NCI-H1092 treated with DMSO at 0.1 percent for 48 hours (cell line): ENCODE data around the gene CTU2.
"Not testable (repeated sequence)": the region's sequence is repeated elsewhere in the genome, so short reads cannot be mapped to it uniquely, and the experiment has no call there.

Experiments
- DNase-seq: peaks from one replicate; lab custom pipeline; 2025; lab: John Stamatoyannopoulos, UW

The CTU2 gene

DNA sequence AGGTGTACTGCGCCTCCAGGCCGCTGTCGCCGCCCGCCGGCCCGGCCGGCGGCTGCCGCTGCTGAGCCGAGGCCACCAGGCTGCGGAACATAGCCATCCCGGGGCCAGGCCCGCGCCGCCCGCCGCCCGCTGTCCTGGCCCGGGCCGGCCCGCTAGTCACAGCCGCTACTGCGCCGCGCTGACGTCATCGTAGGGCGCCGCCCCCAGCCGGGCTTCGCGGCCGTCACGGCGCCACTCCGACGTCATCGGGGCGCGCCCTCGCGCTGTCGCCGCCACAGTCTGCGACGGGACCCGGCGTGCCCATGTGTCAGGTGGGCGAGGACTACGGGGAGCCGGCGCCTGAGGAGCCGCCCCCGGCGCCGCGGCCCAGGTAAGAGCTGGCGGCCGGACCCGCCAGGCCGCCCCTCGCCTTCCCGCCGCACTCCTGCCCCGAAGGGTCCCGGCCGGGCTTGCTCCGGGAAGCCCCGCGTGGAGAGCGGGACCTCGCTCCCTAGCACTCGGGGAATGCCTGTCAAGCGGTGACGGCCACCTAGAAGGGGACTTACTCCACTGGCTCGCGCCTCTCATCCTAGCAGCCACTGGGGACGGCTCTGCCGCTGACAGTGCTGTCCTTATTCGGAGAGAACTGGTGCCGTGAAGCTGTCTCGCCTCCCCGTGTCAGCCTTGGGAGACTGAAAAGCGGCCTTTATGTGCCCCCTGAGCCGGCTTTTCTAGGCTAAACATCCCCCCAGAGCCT lies at the start of gene CTU2, which contains the start of gene RNF166:
Gene CTU2 (plus strand): TSS at position 275 of the 736 bp plus-strand sequence. CDS start 28 bp downstream, at position 303.
Gene RNF166 (minus strand): TSS at position 180 of the 736 bp plus-strand sequence. CDS start 83 bp downstream, at position 97.
- peak; percentile 69 for DNase-seq

DNA sequence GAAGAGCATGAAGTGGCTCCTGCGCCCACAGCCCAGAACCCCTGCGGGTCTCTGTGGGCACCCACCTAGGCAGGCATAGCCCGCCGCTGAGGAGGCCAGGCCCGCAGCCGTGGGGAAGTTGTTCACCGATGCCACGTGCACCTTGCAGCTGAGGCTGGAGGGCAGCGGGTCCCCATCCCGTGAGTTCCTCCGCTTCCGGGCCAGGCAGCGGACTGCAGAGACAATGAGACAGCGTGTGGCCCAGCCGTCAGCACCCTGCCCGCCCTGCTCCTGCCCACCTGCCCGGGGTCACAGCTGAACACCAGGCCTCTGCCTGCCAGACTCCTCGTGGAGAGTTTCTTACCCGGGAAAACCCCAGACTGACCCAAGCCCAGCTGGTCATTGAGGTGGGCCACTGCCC lies 48.9 kb upstream of the CTU2 start:
- DNase-seq: no peak

DNA sequence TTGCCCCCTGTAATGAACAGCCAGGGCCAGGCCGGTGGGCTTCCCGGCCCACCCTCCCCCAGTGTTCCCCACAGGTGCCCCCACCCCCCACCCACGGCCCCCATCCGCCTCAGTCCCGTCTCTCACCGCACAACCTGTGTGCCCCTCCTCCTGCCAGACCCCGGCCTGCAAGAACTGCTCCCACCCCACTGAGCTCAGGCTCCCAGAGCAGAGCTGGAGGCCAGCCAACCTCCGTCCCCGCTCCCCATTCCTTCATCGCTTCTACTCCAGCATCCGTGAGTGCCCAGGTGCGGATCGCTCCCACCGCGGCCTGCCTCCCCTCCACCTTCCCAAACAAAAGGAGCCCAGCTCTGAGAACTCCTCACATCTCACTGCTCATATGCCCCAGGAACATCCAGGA lies 47.6 kb upstream of the CTU2 start:
- no peak for DNase-seq

DNA sequence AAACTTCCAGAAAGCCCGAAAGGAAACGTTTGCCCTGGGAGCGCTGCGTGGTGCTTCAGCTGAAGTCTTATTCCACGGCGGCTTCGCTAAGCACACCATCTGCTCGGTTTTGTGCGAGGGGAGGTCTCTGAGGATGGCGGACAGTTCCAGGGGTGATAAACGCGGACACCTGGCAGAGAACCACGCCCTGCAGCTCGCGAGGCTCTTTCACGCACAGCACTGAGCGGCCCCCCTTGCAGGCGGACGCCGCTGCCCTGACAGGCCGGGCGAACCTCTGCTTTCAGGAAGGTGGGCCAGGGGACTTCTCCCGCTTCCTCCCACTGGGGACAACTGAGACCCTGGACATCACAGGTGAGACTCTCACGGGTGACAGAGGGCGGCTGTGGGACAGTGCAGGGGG lies 47.1 kb upstream of the CTU2 start:
- no peak for DNase-seq

DNA sequence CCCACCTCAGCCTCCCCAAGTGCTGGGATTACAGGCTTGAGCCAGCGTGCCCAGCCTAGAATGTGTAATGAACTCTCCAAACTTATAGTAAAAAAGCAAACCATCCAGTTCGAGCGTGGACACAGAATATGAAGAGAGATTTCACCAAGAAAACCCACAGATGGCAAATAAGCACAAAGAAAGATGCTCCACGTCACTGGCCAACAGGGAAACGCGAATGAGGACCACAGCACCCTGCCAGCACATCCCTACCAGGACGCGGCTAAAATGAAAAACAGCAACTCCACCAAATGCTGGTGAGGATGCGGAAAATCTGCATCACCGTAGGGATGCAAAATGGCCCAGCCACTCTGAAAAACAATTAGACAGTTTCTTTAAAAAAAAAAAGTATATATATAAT lies 44.8 kb upstream of the CTU2 start:
- no peak for DNase-seq

DNA sequence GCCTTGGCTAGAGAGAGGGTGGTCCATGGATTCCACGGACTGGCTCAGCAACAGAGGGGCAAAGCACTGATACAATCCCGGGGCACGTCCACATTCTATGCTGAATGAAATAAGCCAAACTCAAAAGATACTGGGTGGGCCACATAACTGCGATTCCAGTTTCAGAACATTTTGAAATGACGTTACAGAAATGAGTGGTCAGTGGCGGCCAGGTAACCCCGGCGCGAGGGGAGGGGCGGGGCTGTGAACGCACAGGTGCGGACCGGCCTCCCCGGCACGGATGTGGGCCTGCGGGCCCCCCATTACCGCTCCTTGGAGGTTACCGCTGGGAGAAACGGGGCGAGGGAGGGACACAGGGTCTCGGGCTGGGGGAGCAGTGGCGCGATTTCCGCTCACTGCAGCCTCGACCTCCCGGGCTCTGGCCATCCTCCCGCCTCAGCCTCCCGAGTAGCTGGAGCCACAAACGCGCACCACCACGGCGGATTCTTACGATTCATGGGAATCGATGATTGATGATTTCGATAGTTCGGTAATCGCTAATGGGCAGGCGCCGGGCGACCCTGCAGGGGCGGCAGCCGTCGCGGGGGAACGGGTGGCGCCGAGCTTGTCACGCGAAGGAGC lies 44.0 kb upstream of the CTU2 start:
- no peak for DNase-seq

DNA sequence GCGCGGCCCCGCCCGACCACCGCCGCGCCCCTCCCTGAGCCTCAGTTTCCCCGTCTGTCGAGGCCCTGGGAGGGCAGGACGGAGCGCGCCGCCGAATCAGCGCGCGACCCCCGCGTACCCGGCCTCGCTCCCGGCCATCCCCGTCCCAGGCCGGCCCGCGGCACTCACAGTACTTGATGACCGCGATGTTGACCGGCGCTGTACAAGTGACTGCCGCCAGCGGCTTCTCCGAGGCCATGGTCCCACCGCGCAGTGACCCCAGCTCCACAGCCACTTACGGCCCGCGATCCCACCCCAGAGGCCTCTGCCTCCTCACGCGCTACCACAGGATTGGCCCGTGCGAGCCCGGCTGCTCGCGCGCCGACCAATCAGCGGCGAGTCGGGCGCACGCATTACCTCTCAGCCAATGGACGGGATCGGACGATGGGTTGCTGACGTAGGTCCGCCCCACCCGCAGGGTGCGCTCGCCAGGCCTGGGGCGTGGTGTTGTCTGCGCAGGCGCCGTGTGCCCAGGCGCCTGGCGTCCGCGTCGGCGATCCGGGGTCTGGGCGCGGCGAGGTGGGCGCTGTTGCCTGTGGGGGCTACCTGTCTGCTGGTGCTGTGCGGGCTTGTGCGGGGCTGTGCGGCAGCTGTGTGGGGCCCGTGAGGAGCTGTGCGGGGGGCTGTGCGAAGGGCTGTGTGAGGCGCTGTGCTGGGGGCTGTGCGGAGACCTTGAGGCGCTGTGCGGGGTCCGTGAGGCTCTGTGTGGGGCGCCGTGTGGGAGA lies 43.3 kb upstream of the CTU2 start, which contains the start of gene MVD:
Gene MVD (minus strand): TSS at position 249 of the 764 bp plus-strand sequence. CDS start 11 bp downstream, at position 238.
- peak; percentile 97 for DNase-seq

DNA sequence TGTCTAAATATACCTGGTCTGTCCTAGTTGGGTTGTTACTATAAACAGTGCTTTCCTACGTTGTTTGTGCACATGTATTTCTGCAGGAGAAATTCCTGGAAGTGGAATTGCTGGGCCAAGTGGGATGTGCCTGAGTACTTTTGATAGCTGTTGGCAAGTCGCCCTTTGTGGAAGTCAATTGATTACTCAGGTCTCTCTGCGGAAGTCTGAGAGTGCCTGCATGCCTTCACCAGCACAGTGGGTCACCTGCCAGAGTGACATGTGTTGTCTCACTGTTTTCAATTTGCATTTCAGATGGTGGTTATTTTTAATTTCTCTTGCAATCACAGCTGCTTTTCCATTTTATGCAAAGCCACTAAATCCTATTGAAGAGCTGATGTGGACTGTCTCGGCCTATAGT lies 41.2 kb upstream of the CTU2 start:
- no peak for DNase-seq

DNA sequence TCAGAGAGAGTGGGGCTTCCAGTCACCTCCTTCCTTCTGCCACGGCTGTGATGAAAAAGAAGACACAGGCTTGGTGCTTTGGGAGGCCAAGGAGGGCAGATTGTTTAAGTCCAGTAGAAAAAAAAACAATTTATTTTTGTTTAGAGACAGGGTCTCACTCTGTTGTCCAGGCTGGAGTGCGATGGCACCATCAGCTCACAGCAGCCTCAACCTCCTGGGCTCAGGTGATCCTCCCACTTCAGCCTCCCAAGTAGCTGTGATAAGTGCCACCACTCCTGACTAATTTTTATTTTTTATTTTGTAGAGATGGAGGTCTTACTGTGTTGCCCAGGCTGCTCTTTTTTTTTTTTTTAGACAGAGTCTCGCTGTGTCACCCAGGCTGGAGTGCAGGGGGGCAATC lies 40.7 kb upstream of the CTU2 start:
- no peak for DNase-seq

DNA sequence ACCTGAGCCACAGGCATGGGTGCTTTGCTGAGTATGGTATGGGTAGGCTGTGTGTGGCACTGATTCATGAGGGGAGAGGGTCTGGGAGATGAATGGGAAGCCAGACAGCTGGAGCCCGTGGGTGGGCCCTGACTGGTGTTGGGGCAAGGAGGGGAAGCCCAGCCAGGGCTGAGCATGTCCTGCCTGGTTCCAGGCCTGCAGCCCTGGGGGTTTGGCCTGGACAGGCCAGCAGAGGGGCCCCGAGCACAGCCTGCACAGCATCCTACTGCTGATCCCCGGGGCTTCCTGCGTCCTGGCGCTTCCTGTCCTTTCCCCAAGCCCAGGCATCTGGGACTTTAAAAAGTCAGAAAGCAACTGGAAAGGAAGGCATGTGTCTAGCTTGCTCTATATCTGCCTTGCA lies 38.8 kb upstream of the CTU2 start:
- no peak for DNase-seq

DNA sequence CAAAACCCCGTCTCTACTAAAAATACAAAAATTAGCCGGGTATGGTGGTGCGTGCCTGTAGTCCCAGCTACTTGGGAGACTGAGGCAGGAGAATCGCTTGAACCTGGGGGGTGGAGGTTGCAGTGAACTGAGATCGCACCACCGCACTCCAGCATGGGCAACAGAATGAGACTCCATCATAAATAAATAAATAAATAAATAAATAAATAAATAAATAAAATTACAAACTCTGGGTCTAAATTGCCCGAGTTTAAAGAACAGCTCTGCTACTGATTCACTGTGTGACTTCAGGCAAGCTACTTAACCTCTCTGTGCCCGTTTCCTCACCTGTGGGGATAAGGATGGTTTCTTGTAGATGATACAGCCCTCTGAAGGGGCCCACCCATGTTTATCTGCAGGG lies 36.8 kb upstream of the CTU2 start:
- DNase-seq: not testable (repeated sequence)

DNA sequence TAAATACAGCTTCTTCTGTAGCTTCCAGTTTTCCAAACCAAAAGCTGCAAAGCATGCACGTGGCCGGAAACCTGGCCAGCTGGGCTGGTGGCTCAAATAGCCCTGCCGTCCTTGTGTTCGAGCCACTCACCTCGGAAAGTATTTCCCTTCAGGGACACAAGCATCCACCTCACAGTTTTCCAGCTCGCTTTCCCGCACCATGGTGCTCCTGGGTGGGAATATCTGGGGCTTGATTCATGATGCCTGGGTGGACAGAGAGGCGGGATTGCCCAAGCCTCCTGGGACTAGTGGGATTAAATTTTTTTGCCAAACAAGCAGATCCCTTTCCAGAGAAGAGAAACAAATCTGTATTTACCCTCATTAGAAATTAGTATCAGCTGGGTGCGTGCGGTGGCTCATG lies 36.3 kb upstream of the CTU2 start:
- DNase-seq: no peak

DNA sequence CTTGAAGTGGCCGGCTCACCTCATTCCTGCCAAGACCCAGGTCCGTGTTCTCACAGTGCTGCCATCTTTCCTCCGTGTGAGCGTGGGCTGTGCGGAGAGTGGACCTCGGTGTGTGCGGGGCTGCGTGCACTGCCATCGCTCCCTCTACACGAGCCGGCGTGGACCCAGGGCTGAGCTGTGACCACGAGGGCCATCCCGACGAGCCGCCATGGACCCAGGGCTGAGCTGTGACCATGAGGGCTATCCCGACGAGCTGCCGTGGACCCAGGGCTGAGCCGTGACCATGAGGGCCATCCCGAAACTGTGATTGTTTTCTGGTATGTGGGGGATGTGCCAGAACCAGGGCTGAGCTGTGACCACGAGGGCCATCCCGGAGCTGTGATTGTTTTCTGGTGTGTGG lies 34.5 kb upstream of the CTU2 start:
- DNase-seq: no peak

DNA sequence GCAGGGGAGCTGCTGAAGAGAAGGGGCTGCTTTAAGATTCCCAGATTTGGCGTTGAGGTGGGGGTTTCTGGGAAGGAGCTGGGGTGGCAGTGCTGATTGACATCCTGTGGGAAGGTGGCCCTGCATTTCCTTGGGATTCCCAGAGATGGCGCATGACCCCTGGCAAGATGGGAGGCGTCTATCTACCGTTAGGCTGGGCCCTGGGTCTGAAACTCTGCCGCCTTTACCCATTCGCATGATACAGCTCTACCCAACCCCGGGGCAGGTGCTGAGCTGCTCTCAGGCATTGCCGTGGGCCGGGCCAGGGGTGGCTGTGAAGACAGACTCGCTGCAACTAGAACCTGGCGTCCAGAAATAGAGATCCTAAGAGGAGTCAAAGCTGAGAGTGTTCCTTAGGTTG lies 33.5 kb upstream of the CTU2 start:
- no peak for DNase-seq

DNA sequence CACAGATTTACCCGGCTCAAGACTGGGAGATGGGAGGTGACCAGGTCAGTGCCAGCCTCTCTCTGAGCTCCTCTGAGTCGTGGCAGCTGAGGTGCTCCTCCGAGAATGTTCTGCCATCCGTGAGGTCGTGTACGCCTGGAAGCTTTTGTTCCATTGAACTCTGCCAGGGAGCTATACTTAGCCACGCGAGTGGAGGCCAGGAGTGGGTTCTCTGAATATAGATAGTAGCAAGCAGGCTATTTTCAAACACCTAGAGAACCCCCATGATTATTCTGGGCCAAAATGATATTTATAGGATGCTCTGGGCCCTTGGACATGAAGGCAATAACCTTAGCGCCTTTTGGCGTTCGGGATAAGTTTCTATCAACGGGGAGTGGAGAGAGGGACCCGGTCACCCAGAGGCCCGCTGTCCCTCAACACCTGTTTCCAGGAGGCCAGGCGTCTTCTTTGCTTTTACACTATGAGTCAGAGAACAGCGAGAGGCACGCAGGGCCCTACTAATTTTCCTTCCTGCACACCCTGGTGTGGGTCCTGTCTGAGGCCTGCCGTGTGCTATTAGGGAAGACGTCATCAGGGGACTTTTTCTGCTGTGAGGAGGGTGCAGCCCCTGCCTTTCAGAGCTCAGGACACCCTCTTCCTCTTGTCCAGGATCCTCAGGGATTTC lies 32.5 kb upstream of the CTU2 start:
- DNase-seq: no peak

DNA sequence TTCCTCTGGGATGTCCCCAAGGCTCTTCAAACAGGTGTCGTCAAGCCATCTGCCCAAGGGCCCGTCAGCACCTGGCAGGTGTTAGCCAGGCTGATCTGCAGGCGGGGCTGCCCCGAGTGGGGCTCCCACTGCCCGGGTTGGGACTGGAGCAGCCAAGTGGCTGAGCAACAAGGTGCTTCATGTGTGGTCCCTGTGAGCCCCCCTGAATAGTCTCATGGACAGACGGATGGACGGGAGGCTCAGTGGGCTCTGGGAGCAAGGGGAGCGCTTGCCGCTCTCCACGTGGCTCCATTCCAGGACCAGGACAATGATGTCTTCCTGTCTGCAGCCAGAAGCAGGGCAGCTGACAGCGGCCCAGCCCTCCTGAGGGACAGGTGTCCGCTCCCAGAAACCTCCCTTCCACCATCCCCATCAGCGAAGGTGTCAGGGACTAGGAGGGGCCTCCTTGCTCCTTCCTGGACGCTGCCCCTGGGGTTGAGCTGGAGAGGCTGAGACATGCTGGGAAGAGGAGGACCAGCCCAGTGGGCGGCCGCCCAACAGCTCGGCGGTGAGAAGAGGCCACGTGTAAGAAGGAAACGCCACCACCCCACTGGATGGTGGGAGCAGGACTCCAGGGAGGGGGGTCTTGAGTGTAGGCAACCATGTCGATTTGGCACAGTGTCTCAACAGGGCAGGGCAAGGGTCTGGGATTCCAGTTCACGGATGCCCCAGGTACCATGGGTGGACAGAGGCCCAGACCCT lies 29.6 kb upstream of the CTU2 start:
- no peak for DNase-seq

DNA sequence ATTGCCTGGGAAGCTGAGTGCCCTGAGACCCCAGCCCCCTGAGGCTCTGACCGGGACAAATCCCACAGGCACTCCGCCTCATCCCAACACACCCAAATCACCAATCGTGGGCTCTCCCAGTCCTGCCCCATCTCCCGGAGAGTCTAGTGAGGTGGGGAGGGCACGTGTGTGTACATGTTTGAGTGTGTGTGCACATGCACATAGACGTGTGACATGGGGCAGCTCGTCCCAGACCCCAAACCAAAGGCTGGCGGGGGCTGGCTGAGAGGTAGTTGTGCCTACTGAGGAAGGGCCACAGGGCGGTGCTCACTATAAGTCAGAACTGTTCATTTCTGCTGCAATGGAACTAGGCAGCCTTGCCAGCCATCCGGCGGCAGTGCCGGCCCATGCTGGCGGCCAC lies 28.6 kb upstream of the CTU2 start:
- no peak for DNase-seq

DNA sequence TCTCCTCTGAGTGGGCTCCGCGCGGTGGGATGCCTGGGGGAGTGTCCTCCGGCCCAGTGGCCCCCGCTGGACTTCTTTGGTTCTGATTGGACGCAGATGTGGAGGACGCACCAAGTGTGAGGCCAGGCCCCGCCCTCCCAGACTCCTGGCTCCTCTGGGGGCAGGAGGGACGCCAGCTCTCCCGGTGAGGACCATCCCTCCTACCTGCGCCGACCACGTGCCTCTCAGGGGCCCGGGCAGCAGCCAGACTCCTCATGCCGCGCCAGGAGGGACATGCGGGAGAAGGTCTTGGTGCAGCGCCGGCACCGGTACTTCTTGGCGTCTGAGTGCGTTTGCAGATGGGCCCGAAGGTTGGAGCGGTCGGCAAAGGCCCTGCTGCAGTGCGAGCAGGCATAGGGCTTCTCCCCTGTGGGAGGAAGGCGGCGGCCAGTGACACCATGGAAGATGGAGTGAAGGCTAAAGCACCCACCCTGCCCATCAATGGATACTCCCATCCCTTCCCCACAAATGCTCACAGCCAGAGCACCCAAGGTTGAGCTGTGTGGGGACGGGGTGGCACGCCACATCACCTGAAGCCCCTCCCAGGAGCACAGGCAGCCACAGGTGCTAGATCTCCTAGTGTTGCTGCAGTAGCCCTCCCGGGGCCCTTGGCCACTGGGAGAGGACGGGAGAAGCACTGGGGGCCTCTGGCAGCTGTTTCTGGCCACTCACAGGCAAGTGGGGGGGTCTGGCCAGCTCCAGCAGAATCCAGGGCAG lies 27.9 kb upstream of the CTU2 start:
- DNase-seq: no peak

DNA sequence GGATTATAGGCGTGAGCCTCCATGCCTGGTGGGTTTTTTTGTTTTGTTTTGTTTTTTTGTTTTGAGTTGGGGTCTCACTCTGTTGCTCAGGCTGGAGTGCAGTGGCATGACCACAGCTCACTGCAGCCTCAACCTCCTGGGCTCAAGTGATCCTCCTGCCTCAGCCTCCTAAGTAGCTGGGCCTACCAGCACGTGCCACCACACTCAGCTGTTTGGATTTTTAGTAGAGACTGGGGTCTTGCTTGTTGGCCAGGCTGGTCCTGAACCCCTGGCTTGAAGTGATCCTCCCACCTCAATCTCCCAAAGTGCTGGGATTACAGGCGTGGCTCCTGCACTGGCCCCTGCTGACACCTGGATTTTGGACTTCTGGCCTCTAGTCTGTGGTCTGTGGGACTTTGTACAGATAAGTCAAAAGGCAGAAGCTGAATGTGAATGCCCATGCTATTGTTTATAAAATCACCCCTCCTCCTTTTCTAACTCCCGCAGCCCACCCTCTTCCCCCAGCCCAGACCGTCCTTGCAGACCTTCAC lies 25.7 kb upstream of the CTU2 start:
- DNase-seq: no peak

DNA sequence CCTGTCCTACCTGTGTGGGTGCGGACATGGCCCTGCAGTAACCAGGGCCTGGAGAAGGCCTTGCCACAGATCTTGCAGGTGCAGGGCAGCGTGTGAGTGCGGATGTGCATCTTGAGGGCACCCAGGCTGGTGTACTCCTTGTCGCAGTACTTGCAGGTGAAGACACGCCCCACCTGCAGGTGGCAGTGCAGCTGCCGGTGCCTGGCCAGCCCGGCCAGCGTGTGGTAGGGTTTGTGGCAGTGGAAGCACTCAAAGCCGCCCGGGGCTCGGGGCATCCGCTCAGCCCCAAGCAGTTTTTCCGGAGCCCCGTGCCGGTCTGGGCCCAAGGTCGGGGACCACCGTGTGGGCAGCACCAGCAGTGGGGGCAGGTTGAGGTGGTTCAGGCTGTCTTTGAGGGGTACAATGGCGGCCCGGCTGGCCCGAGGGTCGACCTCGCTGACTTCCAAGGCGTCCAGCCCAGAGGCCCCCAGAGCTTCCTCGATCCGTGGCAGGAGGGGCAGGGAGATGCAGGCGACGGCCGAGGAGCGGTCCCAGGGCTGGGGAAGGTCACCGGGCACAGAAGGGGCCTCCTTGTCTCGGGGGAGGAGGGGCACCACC lies 25.1 kb upstream of the CTU2 start:
- DNase-seq: no peak
